ENCODE measurements around the gene SLC29A4.
"Not testable (repeated sequence)": the region's sequence is repeated elsewhere in the genome, so short reads cannot be mapped to it uniquely, and the experiment has no call there.

Gene SLC29A4

GRCh38 chr7:5296015-5296610, 13.4 kb downstream of the SLC29A4 start:
- DNase-seq (ENCODE audit: low read depth in 2 of 2): no peak

- peak; percentile 42 to 56 for DNase-seq (ENCODE audit: low read depth in 2 of 2)
Observed at GRCh38 chr7:5296611-5297226, 14.0 kb downstream of the SLC29A4 start.

GRCh38 chr7:5300366-5300765, 17.6 kb downstream of the SLC29A4 start:
- no peak for DNase-seq (ENCODE audit: low read depth in 2 of 2)

- no peak for DNase-seq (ENCODE audit: low read depth in 2 of 2)
Observed at GRCh38 chr7:5302577-5302976, 19.8 kb downstream of the SLC29A4 start.

DNA sequence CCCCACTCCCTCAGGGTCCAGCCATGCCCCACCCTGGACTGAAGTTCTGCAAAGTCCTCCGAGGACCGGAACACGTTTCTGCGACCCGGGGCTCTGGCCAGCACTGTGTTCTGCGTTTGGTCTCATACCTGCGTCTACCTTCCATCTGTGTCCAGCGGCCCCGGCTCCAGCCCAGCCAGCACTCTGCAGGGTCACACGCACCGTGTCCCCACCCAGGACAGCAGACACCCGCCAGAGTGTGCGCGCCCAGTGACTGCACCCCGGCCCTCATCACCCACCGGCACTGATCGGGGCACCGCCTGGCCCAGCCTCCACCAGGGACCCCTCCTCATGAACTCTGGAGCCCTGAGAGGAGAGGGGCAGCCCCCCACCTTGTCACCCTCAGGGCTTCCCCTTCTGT, 20.3 kb downstream of the SLC29A4 start:
- DNase-seq (ENCODE audit: low read depth in 2 of 2): no peak

DNA sequence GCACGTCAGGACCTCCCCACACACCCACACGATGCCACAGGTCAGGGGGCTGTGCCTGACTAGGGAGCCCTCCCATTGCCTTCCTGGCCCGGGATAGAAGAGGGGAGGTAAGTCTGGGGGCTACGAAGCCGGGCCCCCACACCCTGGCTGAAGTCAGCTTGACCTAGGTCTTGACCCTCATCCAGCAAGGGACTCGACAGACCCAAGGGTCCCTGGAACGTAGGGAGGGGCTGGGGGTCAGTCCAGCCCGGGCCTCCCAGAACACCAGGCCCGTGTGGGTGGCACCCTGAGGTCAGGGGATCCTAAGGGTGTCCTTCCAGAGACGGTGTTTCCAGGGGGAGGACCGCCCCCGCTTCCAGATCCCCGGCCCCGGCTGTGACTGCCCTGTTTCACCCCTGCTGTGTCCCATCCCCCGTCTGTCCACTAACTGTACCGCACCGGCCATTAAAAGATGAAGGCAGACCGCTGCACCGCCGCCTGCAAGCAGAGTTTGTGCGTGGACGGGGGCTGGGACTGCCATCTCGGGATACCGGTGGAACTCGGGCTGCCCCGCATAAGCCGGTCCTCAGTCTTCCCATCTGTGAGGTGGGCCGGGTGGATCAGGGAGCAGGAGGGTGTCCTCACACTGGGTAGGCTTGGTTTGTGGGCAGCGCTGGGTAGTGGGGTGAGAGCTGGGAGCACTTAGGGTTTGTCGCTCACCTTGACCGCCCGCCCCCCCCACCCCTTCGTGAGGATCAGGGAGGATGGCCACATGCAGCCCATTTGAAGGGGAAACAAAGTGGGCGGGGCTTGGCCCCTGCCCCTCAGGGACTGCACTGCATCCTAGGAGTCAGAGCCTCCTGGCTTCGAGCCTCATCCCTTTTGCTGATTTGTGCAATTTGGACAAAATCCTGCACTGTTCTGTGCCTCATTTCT, 21.1 kb downstream of the SLC29A4 start:
- DNase-seq (ENCODE audit: low read depth in 2 of 2): no peak

GRCh38 chr7:5305050-5305449, 22.3 kb downstream of the SLC29A4 start:
- not testable (repeated sequence) for DNase-seq (ENCODE audit: low read depth in 2 of 2)

DNA sequence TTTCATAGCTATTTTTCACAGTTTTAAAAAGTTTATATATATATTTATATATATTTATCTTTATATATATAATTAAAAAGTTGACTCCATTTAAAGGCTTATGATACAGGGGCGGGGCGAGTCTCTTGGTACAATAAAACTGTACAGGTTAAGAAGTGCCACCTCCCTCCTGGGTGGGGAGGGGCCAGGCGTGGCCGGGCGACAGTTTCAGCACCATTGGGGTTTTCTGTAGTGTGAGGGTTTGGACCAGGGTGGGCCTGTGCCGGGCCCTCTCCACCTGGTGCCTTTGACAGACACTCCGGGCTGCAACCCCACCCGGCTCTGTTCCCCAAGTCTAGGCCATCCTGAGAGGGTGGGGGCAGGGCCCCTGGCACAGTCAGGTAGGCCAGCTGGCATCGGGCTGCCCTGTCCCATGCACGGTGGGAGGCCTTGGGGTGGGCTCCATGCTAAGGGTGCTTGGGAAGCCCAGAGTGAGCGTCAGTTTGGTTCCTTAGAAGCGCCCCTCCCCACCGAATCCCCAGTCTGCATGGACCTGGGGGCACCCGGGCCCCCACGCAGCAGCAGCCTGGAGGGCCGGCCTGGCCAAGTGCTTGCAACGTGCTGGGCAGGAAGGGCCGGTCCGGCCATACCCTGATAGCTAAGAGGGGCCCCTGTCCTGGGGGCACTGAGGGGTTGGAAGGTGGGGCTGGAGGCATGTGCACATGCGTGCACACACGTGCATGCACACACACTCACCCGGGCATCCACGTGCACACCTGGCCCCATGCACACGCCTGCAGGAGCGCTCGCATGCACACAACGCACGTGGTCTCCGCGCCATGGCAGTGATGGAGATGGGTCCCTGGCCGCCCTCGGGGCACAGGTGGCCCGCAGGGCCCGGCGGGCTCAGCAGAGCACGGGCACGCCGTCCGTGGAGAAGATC, 24.7 kb downstream of the SLC29A4 start:
- DNase-seq (ENCODE audit: low read depth in 2 of 2): not testable (repeated sequence)

DNA sequence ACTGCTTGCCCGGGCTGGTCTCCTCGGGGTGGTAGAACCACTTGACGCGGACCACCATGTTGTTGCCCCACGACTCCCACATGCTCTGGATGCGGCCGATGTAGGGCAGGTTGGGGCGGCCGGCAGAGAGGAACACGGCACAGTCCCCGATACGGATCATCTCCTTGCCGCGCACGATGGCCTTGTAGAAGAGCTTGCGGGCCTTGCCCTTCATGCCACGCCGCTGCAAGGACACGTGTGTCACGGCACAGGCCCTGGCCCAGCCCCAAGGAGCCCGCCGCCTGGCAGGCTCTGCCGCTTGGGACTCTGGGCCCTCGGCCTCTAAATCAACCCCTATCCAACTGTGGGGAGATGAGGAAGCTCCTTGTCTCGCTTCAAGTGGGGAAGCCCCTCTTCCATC, 26.4 kb downstream of the SLC29A4 start:
- no peak for DNase-seq (ENCODE audit: low read depth in 2 of 2)

DNA sequence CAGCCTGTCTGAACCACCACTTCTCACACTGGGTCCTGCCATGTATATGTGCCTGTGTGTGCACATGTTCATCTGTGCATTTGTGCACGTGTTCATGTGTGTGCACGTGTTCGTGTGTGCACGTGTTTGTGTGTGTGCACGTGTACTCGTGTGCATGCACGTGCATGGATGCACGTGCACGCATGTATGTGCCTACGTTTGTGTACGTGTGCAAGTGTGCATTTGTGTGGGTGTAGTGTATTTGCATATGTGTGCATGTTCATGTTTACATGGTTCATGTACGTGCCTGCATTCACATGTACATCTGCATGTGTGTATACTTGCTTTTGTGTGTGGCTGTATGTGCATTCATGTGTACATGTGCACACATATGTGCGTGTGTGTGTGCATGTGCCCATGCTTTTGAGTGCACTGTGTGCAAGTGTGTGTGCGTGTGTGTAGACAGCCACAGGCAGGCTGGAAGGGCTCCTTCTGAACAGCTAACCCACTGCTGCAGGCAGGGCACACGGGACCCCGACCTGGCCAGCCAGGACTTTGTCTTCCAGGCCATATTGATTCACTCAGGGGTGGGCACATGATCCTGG, 28.2 kb downstream of the SLC29A4 start:
- DNase-seq (ENCODE audit: low read depth in 2 of 2): no peak

DNA sequence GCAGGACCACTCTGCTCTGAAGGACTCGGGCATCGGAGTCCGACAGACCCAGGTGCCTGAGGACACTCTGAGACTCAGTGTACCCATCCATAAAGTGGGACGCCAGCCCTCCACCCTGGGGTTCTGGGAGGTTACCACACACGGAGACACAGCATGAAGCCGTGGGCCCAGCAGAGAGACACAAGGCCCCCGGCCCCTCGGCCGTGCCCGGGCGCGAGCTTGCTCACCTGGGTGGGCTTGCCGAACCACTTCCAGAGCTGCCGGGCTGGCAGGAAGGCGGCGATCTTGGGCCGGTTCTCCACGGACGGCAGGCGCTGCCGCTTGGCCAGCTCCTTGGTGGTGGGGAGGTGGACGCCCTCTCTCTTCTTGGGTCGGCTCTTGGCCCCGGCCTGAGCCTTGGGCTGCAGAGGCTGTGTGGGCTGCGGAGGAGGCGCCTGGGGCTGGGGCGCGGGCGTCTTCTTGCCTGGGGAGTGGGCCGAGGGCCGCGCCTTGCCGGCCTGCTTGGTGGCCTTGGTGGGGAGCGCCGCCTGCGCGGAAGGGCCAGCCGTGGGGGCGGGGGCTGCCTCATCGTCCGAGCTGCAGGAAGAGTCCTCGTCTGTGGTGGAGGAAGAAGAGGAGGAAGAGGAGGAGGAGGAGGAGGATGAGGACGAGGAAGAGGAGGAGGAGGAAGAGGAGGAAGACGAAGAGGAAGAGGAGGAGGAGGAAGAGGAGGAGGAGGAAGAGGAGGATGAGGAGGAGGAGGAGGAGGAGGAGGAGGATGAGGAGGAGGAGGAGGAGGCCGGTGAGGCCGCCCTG, 29.7 kb downstream of the SLC29A4 start:
- not testable (repeated sequence) for DNase-seq (ENCODE audit: low read depth in 2 of 2)

GRCh38 chr7:5313076-5313885, 30.5 kb downstream of the SLC29A4 start:
- DNase-seq (ENCODE audit: low read depth in 2 of 2): not testable (repeated sequence)

- DNase-seq (ENCODE audit: low read depth in 2 of 2): no peak
Observed at GRCh38 chr7:5314864-5315263, 32.1 kb downstream of the SLC29A4 start.

DNA sequence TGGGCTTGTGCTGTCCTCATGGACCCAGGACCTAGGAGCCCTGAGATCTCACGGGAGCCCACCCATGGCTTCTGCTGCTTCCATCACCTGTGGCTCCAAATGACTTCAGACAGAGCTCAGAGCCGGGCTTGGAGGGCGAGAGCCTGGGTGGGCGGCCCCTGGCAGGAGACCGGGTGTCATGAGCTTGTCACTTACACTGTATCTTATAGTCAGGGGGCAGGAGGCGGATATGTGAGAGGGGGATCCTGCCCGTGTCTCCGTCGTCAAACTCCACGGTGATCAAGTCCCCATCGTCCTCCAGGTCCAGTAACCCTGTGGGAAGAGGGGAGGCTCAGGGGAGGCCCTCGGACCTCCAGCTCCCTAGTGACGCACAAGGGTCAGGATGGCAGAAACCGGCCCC, 33.0 kb downstream of the SLC29A4 start:
- no peak for DNase-seq (ENCODE audit: low read depth in 2 of 2)

DNA sequence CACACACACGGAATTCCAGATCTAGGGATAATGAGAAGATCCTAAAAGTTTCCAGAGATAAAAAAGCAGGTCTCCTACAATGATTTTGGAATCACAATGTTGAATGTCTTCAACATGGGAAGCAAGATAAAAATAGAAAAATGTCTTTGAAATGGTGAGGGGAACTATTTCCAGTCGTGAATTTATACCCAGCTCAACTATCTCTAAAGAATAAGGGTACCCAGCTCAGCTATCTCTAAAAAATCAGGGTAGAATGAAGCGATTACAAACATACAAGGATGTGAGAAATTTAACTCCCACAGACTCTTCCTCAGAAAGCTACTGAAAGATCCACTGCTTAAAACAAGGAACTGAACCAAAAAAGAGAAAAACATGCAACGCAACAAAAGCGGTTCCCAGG, 35.9 kb downstream of the SLC29A4 start:
- DNase-seq (ENCODE audit: low read depth in 2 of 2): not testable (repeated sequence)

- DNase-seq (ENCODE audit: low read depth in 2 of 2): no peak
Observed at GRCh38 chr7:5320391-5320790, 37.6 kb downstream of the SLC29A4 start.

GRCh38 chr7:5320802-5321396, 38.2 kb downstream of the SLC29A4 start:
- no peak for DNase-seq (ENCODE audit: low read depth in 2 of 2)

DNA sequence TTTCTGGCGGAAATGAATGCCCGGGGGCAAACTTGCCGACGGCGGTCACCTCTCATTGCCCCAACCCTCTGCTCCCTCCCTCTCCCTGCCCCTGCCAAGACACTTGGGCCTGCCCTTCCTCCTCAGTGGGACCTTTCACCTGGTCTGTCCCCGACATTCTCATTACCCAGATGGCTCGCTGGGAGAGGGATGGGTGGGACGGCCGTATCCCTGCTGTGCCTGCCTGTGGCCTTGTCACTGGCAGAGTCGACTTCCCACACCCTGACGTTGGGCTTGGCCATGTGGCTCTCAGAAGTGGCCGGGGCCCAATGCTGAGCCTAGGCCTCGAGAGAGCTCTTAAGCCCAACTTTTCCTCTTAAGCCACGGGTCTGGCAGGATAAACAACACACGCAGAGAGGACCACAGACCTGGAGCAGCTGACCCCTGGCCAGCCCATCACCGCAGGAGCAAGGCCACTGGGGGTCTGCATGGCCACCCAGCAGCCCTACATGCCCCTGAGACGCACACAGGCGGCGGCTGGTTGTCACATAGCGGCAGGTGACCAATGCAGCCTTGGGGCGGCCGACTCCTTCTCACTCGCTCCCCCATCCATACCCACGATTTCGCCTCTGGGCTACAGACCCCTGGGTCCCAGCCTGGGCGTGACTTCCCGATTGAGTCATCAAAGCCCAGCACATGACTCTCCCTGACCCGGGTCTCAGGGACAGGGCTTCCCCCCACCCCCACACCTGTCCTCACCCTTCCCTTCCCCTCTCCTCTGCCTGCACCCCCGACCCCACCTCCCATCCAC, 40.1 kb downstream of the SLC29A4 start:
- no peak for DNase-seq (ENCODE audit: low read depth in 2 of 2)

All from stimulated activated CD8-positive, alpha-beta memory T cell treated with anti-CD3 and anti-CD28 coated beads, Interleukin-2, amount 100 ng/mL, for 48 hours (primary cell).